MM.1S (cell line): ENCODE results near the gene SSBP3.

Source experiments
- DNase-seq: peaks from one replicate; pipeline ENCODE4 v3.0.0-alpha.2; 2015
- H2AFZ ChIP-seq: fragments of 300-600 bp; sonication (generic); 2 replicates; pipeline ENCODE4 v1.6.0; 2016; ENCODE audit warnings: antibody characterized with exemption, low read length
- H3F3A ChIP-seq: fragments of 300-600 bp; sonication (generic); 2 replicates; pipeline ENCODE4 v1.6.1; 2016; ENCODE audit warnings: mild to moderate bottlenecking, antibody characterized with exemption, low read length, moderate library complexity, mixed read lengths; ENCODE audit not compliant: insufficient read depth
- H3K27ac ChIP-seq: fragments of 300-600 bp; sonication (generic); 2 replicates; pipeline ENCODE4 v1.5.1; 2016; ENCODE audit warnings: mild to moderate bottlenecking, low read length
- H3K27me3 ChIP-seq: fragments of 300-600 bp; sonication (generic); replicated peaks from 2 replicates; pipeline ENCODE4 v1.6.0; 2016; ENCODE audit warnings: low read length; ENCODE audit not compliant: insufficient read depth
- H3K36me3 ChIP-seq: fragments of 300-600 bp; sonication (generic); replicated peaks from 2 replicates; pipeline ENCODE4 v1.6.1; 2016; ENCODE audit warnings: mild to moderate bottlenecking, low read length, mixed read lengths; ENCODE audit not compliant: insufficient read depth
- H3K4me1 ChIP-seq: fragments of 300-600 bp; sonication (generic); 2 replicates; pipeline ENCODE4 v1.6.1; 2016; ENCODE audit warnings: low read length, mixed read lengths
- H3K4me2 ChIP-seq: fragments of 300-600 bp; sonication (generic); 2 replicates; pipeline ENCODE4 v1.6.0; 2016; ENCODE audit warnings: low read depth, low read length
- H3K4me3 ChIP-seq: fragments of 300-600 bp; sonication (generic); 2 replicates; pipeline ENCODE4 v1.5.1; 2016; ENCODE audit warnings: low read length, mixed read lengths
- H3K79me2 ChIP-seq: fragments of 300-600 bp; sonication (generic); 2 replicates; pipeline ENCODE4 v1.6.1; 2016; ENCODE audit warnings: mixed run types, low read length, mixed read lengths
- H3K9ac ChIP-seq: fragments of 300-600 bp; sonication (generic); 2 replicates; pipeline ENCODE4 v1.6.1; 2016; ENCODE audit warnings: low read length, mixed read lengths
- H3K9me2 ChIP-seq: fragments of 300-600 bp; sonication (generic); replicated peaks from 2 replicates; pipeline ENCODE4 v1.6.1; 2016; ENCODE audit warnings: mild to moderate bottlenecking, low read length, mixed read lengths; ENCODE audit not compliant: insufficient read depth
- H3K9me3 ChIP-seq: fragments of 300-600 bp; sonication (generic); replicated peaks from 2 replicates; pipeline ENCODE4 v1.6.1; 2016; ENCODE audit warnings: mild to moderate bottlenecking, low read length, mixed read lengths; ENCODE audit not compliant: insufficient read depth
- H4K20me1 ChIP-seq: fragments of 300-600 bp; sonication (generic); 2 replicates; pipeline ENCODE4 v1.6.1; 2016; ENCODE audit warnings: mild to moderate bottlenecking, low read length, moderate library complexity, mixed read lengths; ENCODE audit not compliant: insufficient read depth
- EZH2 ChIP-seq: fragments of 300-600 bp; sonication (generic); optimal IDR thresholded peaks from 2 replicates; pipeline ENCODE3; 2017; ENCODE audit warnings: low read depth, mild to moderate bottlenecking, antibody characterized with exemption, low read length, mixed read lengths
- EZH2phosphoT487 ChIP-seq: fragments of 300-600 bp; sonication (generic); IDR thresholded peaks from 2 replicates; pipeline ENCODE4 v1.6.1; 2018; ENCODE audit warnings: antibody characterized with exemption, low read length
- TF ChIP-seq, protein P1 (sequence below): fragments of 300-600 bp; sonication (generic); IDR thresholded peaks from 2 replicates; pipeline ENCODE4 v1.5.1; 2016; ENCODE audit warnings: antibody characterized with exemption, low read length, mixed read lengths

The SSBP3 gene

DNA sequence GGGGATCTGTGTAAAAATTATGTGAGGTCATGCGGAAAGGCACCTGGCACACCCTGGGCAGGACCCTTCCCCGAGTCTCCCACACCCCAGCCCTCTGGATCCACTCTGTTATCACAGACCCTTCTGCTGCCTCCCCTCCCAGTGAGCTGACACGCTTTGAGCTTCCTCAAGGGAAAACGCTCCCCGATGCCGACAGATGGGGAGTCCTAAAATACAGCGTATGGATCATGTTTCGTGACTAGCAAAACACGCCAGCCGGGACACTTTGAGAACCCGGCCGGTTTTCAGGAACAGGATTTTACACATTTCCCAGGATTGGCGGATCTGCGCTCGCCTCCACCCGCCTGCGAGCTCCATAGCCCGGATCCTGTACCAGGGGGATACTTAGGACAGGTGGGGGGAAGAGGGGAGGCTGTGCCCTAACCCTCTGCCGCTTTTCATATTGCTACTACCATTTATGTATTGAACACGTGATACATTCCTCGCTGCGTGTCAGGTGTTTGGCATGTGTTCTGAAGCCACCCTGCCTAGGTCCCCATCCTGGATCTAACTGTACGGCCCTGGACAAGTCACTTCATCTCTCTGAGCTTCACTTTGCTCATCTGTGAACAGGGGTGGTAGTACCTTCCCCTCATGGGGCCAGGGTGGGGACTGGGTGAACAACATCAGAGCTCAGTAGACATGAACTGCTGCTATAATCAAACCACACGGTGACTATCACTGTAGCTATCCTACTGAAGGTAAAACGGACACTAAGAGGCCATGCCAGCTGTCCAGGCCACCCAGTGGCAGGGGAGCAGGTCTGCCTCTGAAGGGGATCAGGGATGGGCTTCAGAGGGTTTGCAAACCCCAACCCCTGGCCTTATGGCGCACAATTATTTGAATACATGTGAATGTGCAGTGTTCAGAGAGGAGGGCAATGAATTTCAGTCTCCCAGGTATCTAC, 63.2 kb downstream of the SSBP3 start:
- H4K20me1 ChIP-seq = no peaks in the 10 kb centered on the region
- no peak overlapping the region for H3K27ac ChIP-seq
- no peak overlapping the region for H3K4me2 ChIP-seq
- peaks cover 32% of the 10 kb centered on the region for H3K79me2 ChIP-seq
- H3K27me3 ChIP-seq = no peaks in the 10 kb centered on the region
- H3K36me3 ChIP-seq = no peaks in the 10 kb centered on the region
- TF ChIP-seq EZH2phosphoT487 (no peak), EZH2 (no peak)
- TF ChIP-seq, protein P1, sequence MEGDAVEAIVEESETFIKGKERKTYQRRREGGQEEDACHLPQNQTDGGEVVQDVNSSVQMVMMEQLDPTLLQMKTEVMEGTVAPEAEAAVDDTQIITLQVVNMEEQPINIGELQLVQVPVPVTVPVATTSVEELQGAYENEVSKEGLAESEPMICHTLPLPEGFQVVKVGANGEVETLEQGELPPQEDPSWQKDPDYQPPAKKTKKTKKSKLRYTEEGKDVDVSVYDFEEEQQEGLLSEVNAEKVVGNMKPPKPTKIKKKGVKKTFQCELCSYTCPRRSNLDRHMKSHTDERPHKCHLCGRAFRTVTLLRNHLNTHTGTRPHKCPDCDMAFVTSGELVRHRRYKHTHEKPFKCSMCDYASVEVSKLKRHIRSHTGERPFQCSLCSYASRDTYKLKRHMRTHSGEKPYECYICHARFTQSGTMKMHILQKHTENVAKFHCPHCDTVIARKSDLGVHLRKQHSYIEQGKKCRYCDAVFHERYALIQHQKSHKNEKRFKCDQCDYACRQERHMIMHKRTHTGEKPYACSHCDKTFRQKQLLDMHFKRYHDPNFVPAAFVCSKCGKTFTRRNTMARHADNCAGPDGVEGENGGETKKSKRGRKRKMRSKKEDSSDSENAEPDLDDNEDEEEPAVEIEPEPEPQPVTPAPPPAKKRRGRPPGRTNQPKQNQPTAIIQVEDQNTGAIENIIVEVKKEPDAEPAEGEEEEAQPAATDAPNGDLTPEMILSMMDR = no peak
- H3K9me3 ChIP-seq = no peaks in the 10 kb centered on the region
- H3F3A ChIP-seq = no peaks in the 10 kb centered on the region
- no peak overlapping the region for H2AFZ ChIP-seq
- DNase-seq = no peak
- no peak overlapping the region for H3K4me3 ChIP-seq
- H3K9me2 ChIP-seq = no peaks in the 10 kb centered on the region
- no peak overlapping the region for H3K9ac ChIP-seq
- H3K4me1 ChIP-seq = no peaks in the 10 kb centered on the region

DNA sequence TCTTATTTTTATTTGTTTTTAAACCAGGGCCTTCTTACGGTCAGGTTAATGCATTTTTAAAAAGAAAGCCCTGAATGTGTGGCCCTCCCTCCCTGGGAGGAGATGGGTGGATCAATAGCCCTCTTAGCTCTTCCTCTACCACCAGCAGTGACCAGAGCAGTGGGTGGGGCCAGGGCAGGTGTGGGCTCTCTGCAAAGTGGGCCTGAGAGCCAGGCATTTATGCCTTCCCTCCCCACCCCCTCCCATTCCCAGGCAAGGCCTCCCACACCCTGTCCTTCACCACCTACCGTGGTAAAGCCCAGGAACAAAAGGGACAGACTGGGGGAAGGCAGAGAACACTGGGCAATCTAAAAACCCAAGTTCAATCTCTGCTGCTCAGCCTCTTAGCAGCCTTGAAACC, 63.9 kb downstream of the SSBP3 start:
- H3K9me3 ChIP-seq = no peaks in the 10 kb centered on the region
- H3K9me2 ChIP-seq = no peaks in the 10 kb centered on the region
- no peaks in the 10 kb centered on the region for H3K27me3 ChIP-seq
- no peak overlapping the region for H3K27ac ChIP-seq
- H3K4me2 ChIP-seq = no peak overlapping the region
- H3K4me1 ChIP-seq = no peaks in the 10 kb centered on the region
- H2AFZ ChIP-seq = no peak overlapping the region
- no peaks in the 10 kb centered on the region for H3F3A ChIP-seq
- H4K20me1 ChIP-seq = no peaks in the 10 kb centered on the region
- H3K36me3 ChIP-seq = no peaks in the 10 kb centered on the region
- H3K79me2 ChIP-seq = peaks cover 34% of the 10 kb centered on the region
- TF ChIP-seq EZH2phosphoT487 (no peak), EZH2 (no peak)
- TF ChIP-seq, protein P1 = no peak
- no peak overlapping the region for H3K4me3 ChIP-seq
- DNase-seq = no peak
- no peak overlapping the region for H3K9ac ChIP-seq

DNA sequence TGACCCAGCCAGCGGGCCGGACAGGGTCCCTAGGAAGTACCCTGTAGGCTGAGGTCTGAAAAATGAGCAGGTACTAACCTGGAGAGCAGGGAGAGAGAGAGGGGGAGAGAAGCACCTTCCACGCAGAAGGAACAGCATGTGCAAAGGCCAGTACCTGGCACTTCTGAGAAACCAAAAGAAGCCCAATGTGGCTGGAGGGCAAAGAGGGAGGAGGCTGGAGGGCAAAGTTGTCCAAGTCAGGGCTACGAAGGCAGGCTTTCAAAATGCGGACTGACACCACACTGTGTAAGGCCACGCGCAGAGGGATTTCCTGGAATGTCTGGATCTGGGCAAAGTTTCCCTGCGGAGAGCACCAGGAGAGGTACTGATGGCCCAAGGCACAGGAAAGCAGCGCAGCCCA, 64.4 kb downstream of the SSBP3 start:
- Histone ChIP-seq H3K27ac (no peak overlapping the region), H3K9ac (no peak overlapping the region), H3K27me3 (no peaks in the 10 kb centered on the region), H2AFZ (no peak overlapping the region), H3K4me2 (no peak overlapping the region), H3F3A (no peaks in the 10 kb centered on the region), H3K4me1 (no peaks in the 10 kb centered on the region), H4K20me1 (no peaks in the 10 kb centered on the region), H3K36me3 (no peaks in the 10 kb centered on the region), H3K79me2 (peaks cover 35% of the 10 kb centered on the region), H3K4me3 (no peak overlapping the region), H3K9me2 (no peaks in the 10 kb centered on the region), H3K9me3 (no peaks in the 10 kb centered on the region)
- no peak for DNase-seq
- TF ChIP-seq EZH2 (no peak), EZH2phosphoT487 (no peak)
- TF ChIP-seq, protein P1 = no peak
